ENCODE data around the gene EIF6.

GRCh38 chr20:35318502-35319157 lies 34.1 kb upstream of the EIF6 start:
- TF ChIP-seq POLR2A (IDR thresholded peaks at IDR 0.05; ENCODE audit: low read depth, low read length): no peak
- no peak for TF ChIP-seq POLR2AphosphoS5 (IDR thresholded peaks at IDR 0.05; ENCODE audit: low read depth, low read length)
- TF ChIP-seq TAF1 (IDR thresholded peaks at IDR 0.05; ENCODE audit: low read depth, low read length): no peak
- no peak for TF ChIP-seq PAX5 (IDR thresholded peaks at IDR 0.05; ENCODE audit: insufficient read depth, low read length, severe bottlenecking)
- no peak for TF ChIP-seq POU2F2 (IDR thresholded peaks at IDR 0.05; ENCODE audit: low read depth, low read length)

Measured in GM12891 (cell line).